NCI-H128 (cell line): Measurements from ENCODE around the gene SLCO4A1.
"Not testable (repeated sequence)": the region's sequence is repeated elsewhere in the genome, so short reads cannot be mapped to it uniquely, and the experiment has no call there.

ENCODE experiments used
- DNase-seq: peaks from one replicate; lab custom pipeline; 2025; ENCODE audit not compliant: unreplicated experiment; lab: John Stamatoyannopoulos, UW

SLCO4A1 gene

GRCh38 chr20:62683660-62684322, 41.5 kb downstream of the SLCO4A1 start:
- not testable (repeated sequence) for DNase-seq

DNA sequence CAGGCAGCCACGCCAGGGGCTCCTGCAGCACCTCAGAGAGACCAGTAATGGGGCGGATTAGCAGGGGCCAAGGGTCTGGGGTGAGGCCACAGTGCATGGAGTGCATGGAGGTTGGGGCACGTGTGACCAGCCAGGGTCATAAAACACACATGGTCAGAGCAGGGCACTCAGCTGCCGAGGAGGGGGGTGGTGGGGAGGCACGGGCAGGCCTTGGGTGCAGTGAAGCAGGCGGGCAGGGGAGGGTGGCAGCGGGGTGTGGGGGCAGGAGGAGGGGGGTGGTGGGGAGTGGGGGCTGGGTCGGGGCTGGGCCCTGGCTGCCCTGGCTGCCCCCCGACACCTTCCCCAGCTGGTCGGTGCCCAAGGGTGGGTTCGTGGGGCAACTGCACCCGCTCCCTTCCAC, 42.7 kb downstream of the SLCO4A1 start:
- no peak for DNase-seq

DNA sequence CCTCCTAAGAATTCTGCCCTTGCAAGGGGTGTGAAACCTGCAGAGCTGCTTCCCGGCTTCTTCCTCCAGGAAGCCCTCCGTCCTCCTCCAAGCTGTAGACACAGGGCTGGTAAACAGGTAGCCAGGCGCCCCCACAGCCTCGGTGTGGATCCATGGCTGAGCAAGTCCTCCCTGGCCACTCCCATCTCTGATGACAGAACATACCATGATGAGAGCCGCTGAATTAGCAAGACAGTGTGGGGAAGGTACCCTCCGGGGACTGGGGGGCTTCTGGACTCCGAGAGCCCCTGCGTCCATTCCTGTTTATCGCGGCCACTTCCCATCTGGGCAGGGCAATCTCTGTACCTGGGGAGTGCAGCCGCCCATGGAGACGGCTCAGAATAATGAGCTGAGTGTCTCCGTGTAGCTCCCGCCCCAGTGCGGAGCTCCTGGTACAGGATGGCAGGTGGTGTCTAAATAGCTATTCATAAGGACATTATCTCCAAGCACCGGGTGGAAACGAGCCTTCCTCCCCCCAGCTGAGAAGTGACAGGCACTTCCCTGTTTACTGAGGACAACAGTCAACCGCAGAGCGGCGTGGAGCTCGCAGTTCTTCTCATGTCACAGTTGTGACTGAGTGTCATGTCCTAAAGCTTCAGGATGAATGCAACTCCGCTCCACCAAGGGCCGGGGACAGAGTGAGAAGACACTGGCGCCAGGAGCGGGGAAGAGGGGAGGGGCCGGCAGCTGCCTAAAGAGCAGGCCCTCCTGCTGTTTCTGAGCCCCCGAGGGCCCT, 43.7 kb downstream of the SLCO4A1 start:
- DNase-seq, result peak; percentile 63

DNA sequence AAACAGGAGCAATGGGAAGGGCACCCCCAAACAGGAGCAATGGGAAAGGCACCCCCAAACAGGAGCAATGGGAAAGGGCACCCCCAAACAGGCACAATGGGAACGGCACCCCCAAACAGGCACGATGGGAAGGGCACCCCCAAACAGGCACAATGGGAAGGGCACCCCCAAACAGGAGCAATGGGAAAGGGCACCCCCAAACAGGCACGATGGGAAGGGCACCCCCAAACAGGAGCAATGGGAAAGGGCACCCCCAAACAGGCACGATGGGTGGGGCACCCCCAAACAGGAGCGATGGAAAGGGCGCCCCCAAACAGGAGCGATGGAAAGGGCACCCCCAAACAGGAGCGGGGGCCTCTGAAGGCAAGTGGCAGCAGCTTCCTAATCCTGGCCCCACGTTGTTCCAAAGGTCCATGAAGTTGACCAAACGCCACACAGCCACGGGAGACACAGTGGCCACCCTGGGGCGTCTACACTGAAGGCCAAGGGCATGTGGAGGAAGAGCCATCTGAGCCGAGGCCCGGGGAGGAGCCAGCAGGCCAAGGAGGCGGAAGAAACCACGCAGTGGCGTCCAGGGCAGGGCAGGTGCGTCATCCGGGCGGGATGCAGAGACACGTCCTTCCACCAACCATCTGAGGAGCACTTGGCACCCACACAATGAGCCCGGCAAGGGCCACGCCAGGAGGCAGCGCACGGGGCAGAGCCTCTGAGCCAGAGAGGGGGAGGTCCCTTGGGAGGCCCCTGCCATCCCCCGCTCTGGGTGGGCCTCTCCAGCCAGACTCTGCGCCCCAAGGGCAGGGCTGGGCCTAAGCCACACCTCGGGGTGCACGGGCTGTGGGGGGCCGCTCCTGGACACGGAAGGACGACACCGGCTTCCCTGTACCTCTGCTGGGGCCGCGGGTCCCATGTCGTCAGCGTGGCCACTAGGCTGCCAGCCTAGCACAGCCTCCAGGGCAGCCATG, 44.8 kb downstream of the SLCO4A1 start:
- DNase-seq, result no peak

DNA sequence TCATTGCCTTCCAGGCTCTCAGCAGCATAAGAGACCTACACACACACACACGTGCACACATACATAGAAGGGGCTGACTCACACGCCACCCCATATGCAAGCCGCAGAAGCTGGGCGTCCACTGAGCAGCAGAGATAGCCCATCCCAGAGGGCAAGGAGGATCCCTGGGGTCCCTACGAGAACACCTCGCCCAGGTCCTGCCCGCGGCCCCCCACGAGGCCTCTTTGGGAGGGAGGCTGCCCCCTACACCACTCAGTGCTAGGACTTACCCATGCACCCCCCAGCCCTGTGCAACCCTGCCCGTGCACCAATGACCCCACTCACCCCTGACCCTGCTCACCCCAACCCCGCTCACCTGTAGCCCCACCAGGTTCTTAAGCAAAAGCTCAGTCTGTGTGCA, 45.8 kb downstream of the SLCO4A1 start:
- DNase-seq, result no peak

DNA sequence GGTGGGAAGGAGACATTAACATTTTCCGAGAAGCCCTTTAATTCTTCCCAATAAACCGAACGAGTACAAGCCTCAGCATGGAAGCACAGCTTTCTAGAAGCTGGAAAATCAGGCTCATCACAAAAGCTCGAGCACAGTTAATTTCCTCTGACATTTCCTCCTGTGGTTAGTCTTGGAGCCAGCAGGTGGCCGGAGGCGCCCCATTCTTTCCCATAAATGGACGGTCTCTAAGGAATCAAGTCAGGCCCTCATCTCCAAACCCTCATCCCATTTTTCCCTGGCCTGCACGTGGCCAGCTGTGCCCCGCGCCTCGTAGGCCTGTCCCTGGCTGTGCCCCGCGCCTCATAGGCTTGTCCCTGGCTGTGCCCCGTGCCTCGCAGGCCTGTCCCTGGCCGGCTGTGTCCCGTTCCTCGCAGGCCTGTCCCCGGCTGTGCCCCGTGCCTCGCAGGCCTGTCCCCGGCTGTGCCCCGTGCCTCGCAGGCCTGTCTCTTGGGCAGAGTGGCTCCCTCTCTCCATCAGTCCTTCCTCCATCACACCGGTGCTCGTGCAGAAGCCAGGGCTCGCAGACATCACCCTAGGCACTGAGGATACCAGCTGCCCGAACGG, 46.7 kb downstream of the SLCO4A1 start:
- DNase-seq, result no peak

GRCh38 chr20:62689861-62690260, 47.6 kb downstream of the SLCO4A1 start:
- DNase-seq, result no peak

GRCh38 chr20:62690261-62690820, 48.0 kb downstream of the SLCO4A1 start:
- DNase-seq, result no peak

DNA sequence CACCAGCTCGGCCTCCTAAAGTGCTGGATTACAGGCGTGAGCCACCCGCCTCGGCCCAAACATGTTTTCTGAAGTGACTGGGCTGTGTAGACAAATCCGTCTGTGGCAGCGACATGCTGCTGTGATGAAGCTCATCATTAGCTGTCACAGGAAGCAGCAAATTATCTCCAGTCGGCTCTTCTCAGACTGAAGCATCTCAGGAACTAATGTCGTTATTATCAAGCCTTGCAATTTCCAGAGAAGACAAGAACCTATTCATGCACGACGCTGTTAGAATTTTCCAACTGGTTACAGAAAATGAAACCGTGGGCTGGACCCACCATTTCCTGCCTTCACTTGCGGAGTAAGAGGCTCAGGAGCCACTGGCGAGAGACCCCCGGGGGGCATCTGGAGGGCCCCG, 49.2 kb downstream of the SLCO4A1 start:
- no peak for DNase-seq

GRCh38 chr20:62692176-62692575, 49.9 kb downstream of the SLCO4A1 start:
- no peak for DNase-seq

DNA sequence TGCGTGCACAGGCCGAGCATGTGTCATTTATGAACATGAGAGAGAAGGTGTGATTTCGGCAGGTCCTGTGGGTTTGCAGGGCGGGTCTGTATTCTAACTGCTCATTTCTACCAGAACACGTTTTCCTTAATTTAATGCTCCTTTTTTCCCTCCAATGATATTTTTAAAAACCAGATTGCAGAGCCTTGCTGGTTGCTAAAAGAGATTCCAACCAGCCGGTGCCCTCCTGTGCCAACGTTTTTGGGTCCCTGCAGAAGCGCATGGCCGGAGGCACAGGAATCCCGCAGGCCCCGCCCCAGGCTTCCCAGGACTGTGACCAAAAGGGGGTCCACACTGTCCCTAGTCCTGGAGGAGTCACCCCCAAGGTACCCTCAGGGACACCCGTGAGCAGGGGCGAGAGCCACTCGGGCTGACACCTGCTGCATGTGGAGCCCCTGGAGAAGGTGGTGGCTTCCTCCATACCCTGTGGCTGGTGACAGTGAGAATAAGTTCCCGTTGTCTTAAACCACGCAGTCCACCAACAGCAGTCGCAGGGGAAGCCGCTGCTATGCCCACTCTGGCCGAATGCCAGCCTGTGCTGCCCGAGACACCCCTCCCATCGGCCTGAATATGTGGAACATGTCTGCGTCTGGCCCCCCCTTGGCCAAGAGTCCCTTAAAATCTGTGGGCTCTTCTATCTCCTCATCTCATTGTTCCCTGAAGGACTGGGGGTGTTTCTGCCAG, 50.7 kb downstream of the SLCO4A1 start:
- DNase-seq, result no peak

- DNase-seq, result no peak
These were observed 51.2 kb downstream of the SLCO4A1 start for GRCh38 chr20:62693524-62693922.

DNA sequence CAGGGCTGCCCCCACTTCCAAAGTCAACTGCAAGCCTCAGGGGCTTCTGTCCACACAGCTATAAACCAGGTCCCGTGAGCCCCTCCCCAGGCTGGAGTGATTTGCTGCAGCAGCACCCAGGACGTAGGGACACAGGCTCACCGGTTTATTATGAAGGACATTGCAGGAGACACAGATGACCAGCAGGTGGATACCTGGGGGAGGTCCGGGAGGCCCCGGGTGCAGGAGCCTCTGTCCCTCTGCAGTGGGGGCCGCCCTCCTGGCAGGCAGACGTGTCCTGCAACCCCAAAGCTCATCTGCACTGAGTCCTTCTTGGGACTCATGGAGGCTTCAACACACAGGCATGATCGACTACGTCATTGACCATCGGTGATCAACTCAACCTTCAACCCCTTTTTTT, 51.8 kb downstream of the SLCO4A1 start:
- no peak for DNase-seq

- DNase-seq, result no peak
These were observed 52.6 kb downstream of the SLCO4A1 start for GRCh38 chr20:62694868-62695267.

GRCh38 chr20:62695448-62696414, 53.4 kb downstream of the SLCO4A1 start:
- no peak for DNase-seq

- DNase-seq, result no peak
These were observed 54.2 kb downstream of the SLCO4A1 start for GRCh38 chr20:62696434-62696957.

DNA sequence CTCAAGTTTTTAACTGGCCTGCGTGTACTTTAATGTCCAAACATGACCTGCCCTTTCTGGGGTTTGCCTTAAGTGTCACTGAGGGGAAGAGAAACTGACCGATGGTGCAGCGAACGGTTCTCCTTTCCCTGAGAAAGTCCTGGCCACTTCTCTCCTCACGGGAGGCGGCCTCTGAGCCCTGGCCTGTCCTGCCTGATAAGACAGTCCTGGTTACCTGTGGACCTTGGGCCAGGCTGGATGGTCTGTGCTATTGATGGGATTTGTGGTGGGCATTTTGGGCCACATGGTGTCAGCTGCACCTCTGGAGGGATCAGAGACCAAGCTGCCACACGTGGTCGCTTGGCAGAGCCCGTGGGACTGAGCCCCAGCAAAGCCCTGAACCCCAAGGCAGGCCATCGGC, 54.7 kb downstream of the SLCO4A1 start:
- DNase-seq, result no peak

- no peak for DNase-seq
These were observed 55.2 kb downstream of the SLCO4A1 start for GRCh38 chr20:62697468-62697912.

GRCh38 chr20:62698231-62698630, 55.9 kb downstream of the SLCO4A1 start:
- DNase-seq, result no peak
